Neural cell (in vitro differentiated cells): ENCODE results near the gene GPS1. TPM values are rescaled to one million over a fixed set of nuclear protein-coding genes. Genes with fewer than 3 reads are reported as not detected.

Experiments
- H2AFZ ChIP-seq: fragments of 200-600, 300-800 bp; sonication (generic), shearing (Covaris generic); 2 replicates; pipeline ENCODE4 v1.6.0; 2014; ENCODE audit warnings: low read depth, mild to moderate bottlenecking, antibody characterized with exemption, low read length, moderate library complexity
- H3F3A ChIP-seq: fragments of 200-600 bp; shearing (Covaris generic); 2 replicates; pipeline ENCODE4 v1.6.1; 2016; ENCODE audit warnings: mild to moderate bottlenecking, moderate library complexity, mixed read lengths, antibody characterized with exemption, low read length; ENCODE audit not compliant: insufficient read depth, poor library complexity, severe bottlenecking
- H3K27ac ChIP-seq: fragments of 200-600, 300-800 bp; sonication (generic), shearing (Covaris generic); 2 replicates; pipeline ENCODE4 v1.5.1; 2014; ENCODE audit warnings: mild to moderate bottlenecking, low read length, moderate library complexity
- H3K27me3 ChIP-seq: fragments of 300-800, 200-600 bp; sonication (generic), shearing (Covaris generic); 2 replicates; pipeline ENCODE4 v1.6.0; 2014; ENCODE audit warnings: mild to moderate bottlenecking, low read depth, low read length, moderate library complexity; ENCODE audit not compliant: insufficient read depth
- H3K36me3 ChIP-seq: fragments of 300-800, 200-600 bp; sonication (generic), shearing (Covaris generic); 2 replicates; pipeline ENCODE4 v1.5.1; 2014; ENCODE audit warnings: mild to moderate bottlenecking, antibody characterized with exemption, low read length, moderate library complexity; ENCODE audit not compliant: insufficient read depth
- H3K4me2 ChIP-seq: fragments of 300-800, 200-600 bp; sonication (generic), shearing (Covaris generic); 2 replicates; pipeline ENCODE4 v1.6.0; 2014; ENCODE audit warnings: mild to moderate bottlenecking, low read length
- H3K4me3 ChIP-seq: fragments of 300-800, 200-600 bp; sonication (generic), shearing (Covaris generic); 2 replicates; pipeline ENCODE4 v1.5.1; 2014; ENCODE audit warnings: mild to moderate bottlenecking, low read length, moderate library complexity
- H3K79me2 ChIP-seq: fragments of 200-600 bp; shearing (Covaris generic); replicated peaks from 2 replicates; pipeline ENCODE4 v1.6.0; 2014; ENCODE audit warnings: mild to moderate bottlenecking, low read length, moderate library complexity; ENCODE audit not compliant: insufficient read depth
- H3K9ac ChIP-seq: fragments of 300-800, 200-600 bp; sonication (generic), shearing (Covaris generic); 2 replicates; pipeline ENCODE4 v1.6.1; 2016; ENCODE audit warnings: mild to moderate bottlenecking, low read length, mixed read lengths
- H3K9me2 ChIP-seq: fragments of 200-600 bp; shearing (Covaris generic); 2 replicates; pipeline ENCODE4 v1.6.1; 2016; ENCODE audit warnings: mild to moderate bottlenecking, low read length, mixed read lengths; ENCODE audit not compliant: insufficient read depth
- H3K9me3 ChIP-seq: fragments of 200-600, 300-800 bp; sonication (generic), shearing (Covaris generic); 2 replicates; pipeline ENCODE4 v1.6.1; 2016; ENCODE audit warnings: mild to moderate bottlenecking, mixed run types, low read length, moderate library complexity, mixed read lengths
- H4K20me1 ChIP-seq: fragments of 200-600 bp; shearing (Covaris generic); 2 replicates; pipeline ENCODE4 v1.6.1; 2016; ENCODE audit warnings: mild to moderate bottlenecking, mixed run types; ENCODE audit not compliant: insufficient read depth
- EP300 ChIP-seq: fragments of 450-650 bp; conservative IDR thresholded peaks from 2 replicates; pipeline ENCODE4 v1.6.1; 2014; ENCODE audit warnings: antibody characterized with exemption, mild to moderate bottlenecking, moderate library complexity; ENCODE audit not compliant: poor library complexity, severe bottlenecking
- EZH2 ChIP-seq: fragments of 200-600, 300-800 bp; shearing (Covaris generic), sonication (generic); IDR thresholded peaks from 2 replicates; pipeline ENCODE4 v1.6.1; 2014; ENCODE audit warnings: antibody characterized with exemption, low read length, borderline replicate concordance, mild to moderate bottlenecking; ENCODE audit not compliant: insufficient read depth, poor library complexity, severe bottlenecking
- MXI1 ChIP-seq: fragments of 450-650 bp; conservative IDR thresholded peaks from 2 replicates; pipeline ENCODE4 v1.6.1; 2014; ENCODE audit warnings: antibody characterized with exemption, mild to moderate bottlenecking; ENCODE audit not compliant: poor library complexity, severe bottlenecking
- POLR2AphosphoS5 ChIP-seq: IDR thresholded peaks from 2 replicates; pipeline ENCODE4 v1.6.1; 2012
- RAD21 ChIP-seq: fragments of 450-650 bp; conservative IDR thresholded peaks from 2 replicates; pipeline ENCODE4 v1.6.1; 2014; ENCODE audit warnings: antibody characterized with exemption, mild to moderate bottlenecking, moderate library complexity
- SMC3 ChIP-seq: fragments of 450-650 bp; conservative IDR thresholded peaks from 2 replicates; pipeline ENCODE4 v1.6.1; 2014; ENCODE audit warnings: antibody characterized with exemption, mild to moderate bottlenecking, moderate library complexity; ENCODE audit not compliant: poor library complexity
- TAF1 ChIP-seq: IDR thresholded peaks from 2 replicates; pipeline ENCODE4 v1.6.1; 2012; ENCODE audit warnings: low read depth
- polyA plus RNA-seq: library from polyadenylated mRNA; depleted of rRNA; stranded (reverse); fragments of >200 nt; gene quantifications from 2 replicates; pipeline ENCODE4 v1.2.3, GENCODE V29; 2014
- TF ChIP-seq, protein P1 (sequence below): fragments of 450-650 bp; IDR thresholded peaks from 2 replicates; pipeline ENCODE4 v1.5.1; 2014; ENCODE audit warnings: antibody characterized with exemption, mild to moderate bottlenecking, moderate library complexity; ENCODE audit not compliant: poor library complexity, severe bottlenecking
- TF ChIP-seq, protein P2 (sequence below): IDR thresholded peaks from 2 replicates; pipeline ENCODE4 v1.6.1; 2012; ENCODE audit warnings: borderline replicate concordance

Gene GPS1
- polyA plus RNA-seq, 1 donor from 2014 or later, result 170 TPM

DNA sequence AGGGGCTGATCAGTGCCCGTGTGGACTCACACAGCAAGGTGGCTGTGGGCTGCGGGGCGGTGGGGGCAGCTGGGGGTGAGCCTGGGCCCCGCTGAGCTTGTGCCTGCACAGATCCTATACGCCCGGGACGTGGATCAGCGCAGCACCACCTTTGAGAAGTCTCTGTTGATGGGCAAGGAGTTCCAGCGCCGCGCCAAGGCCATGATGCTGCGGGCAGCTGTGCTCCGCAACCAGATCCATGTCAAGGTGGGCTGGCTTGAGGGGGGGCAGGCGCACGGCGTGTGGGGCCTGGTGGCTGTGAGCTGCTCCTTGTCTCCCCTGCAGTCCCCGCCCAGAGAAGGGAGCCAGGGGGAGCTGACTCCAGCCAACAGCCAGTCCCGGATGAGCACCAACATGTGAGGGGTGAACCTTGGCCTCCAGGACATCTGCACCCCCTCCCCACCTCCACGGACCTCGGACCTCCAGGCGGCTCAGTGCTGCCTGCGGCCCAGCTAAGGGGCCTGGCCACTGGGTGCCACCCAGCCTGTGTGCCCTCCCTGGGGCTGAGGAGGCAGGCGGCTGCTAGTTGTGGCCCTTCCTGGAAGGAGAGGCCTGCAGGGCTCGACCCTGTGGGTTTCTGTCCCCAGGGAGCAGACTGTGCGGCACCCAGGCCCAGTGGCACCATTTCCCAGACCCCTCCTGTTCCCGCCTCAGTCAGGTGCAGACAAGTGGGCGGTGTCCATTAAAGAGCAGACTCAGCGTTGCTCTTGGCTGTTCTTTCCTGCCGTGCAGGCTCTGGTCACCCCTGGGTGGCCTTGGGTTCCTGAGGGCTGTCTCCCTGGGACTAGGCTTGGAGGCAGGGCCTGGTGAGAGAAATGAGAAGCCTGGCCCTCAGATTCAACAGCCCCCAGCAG, 5.3 kb downstream of the GPS1 start:
- H3K79me2 ChIP-seq, result peaks cover 10% of the 10 kb centered on the region
- TF ChIP-seq, protein P1, sequence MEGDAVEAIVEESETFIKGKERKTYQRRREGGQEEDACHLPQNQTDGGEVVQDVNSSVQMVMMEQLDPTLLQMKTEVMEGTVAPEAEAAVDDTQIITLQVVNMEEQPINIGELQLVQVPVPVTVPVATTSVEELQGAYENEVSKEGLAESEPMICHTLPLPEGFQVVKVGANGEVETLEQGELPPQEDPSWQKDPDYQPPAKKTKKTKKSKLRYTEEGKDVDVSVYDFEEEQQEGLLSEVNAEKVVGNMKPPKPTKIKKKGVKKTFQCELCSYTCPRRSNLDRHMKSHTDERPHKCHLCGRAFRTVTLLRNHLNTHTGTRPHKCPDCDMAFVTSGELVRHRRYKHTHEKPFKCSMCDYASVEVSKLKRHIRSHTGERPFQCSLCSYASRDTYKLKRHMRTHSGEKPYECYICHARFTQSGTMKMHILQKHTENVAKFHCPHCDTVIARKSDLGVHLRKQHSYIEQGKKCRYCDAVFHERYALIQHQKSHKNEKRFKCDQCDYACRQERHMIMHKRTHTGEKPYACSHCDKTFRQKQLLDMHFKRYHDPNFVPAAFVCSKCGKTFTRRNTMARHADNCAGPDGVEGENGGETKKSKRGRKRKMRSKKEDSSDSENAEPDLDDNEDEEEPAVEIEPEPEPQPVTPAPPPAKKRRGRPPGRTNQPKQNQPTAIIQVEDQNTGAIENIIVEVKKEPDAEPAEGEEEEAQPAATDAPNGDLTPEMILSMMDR, result no peak
- TF ChIP-seq, protein P2, sequence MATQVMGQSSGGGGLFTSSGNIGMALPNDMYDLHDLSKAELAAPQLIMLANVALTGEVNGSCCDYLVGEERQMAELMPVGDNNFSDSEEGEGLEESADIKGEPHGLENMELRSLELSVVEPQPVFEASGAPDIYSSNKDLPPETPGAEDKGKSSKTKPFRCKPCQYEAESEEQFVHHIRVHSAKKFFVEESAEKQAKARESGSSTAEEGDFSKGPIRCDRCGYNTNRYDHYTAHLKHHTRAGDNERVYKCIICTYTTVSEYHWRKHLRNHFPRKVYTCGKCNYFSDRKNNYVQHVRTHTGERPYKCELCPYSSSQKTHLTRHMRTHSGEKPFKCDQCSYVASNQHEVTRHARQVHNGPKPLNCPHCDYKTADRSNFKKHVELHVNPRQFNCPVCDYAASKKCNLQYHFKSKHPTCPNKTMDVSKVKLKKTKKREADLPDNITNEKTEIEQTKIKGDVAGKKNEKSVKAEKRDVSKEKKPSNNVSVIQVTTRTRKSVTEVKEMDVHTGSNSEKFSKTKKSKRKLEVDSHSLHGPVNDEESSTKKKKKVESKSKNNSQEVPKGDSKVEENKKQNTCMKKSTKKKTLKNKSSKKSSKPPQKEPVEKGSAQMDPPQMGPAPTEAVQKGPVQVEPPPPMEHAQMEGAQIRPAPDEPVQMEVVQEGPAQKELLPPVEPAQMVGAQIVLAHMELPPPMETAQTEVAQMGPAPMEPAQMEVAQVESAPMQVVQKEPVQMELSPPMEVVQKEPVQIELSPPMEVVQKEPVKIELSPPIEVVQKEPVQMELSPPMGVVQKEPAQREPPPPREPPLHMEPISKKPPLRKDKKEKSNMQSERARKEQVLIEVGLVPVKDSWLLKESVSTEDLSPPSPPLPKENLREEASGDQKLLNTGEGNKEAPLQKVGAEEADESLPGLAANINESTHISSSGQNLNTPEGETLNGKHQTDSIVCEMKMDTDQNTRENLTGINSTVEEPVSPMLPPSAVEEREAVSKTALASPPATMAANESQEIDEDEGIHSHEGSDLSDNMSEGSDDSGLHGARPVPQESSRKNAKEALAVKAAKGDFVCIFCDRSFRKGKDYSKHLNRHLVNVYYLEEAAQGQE, result no peak
- TF ChIP-seq EP300, result no peak
- TF ChIP-seq SMC3, result no peak
- no peak for TF ChIP-seq EZH2
- TF ChIP-seq POLR2AphosphoS5, result no peak
- TF ChIP-seq RAD21, result no peak
- TF ChIP-seq MXI1, result no peak
- no peak for TF ChIP-seq TAF1
- no peak overlapping the region for H3K4me2 ChIP-seq
- H3K9me2 ChIP-seq, result no peaks in the 10 kb centered on the region
- H3K27me3 ChIP-seq, result no peaks in the 10 kb centered on the region
- H3K9me3 ChIP-seq, result no peaks in the 10 kb centered on the region
- H3K36me3 ChIP-seq, result no peaks in the 10 kb centered on the region
- H2AFZ ChIP-seq, result no peak overlapping the region
- no peaks in the 10 kb centered on the region for H3F3A ChIP-seq
- no peak overlapping the region for H3K27ac ChIP-seq
- H4K20me1 ChIP-seq, result no peaks in the 10 kb centered on the region
- H3K9ac ChIP-seq, result no peak overlapping the region
- H3K4me3 ChIP-seq, result no peak overlapping the region

DNA sequence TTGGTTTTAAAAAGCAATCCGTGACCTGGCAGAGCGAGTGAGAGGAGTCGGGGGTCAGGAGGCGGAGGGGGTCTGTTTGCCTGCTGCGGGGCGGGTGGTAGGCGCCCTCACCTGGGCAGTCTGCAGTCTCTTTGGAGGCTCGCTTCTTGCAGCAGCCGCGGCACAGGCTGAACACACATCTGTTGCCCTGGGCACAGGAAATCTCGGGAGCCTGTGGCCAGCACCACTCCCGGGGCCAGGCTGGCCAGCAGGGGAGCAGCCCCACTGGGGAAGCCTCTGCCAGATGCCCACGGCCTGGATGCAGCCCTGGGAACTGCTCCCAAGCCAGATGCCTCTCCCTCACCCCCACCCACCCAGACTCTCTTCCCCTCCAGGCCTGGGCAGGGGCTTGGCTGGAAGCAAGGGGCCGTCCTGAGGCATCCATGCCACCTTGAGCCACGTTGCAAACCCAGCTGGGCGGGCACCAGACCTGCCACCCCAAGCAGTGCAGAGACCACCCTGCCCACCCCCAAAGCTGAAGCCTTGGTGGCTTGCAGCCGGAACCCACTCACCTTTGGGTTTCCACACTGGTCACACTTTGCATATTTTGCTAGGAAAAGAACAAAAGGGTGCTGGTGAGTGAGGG, 6.6 kb downstream of the GPS1 start:
- Histone ChIP-seq H3K27me3 (no peaks in the 10 kb centered on the region), H3K9me2 (no peaks in the 10 kb centered on the region), H3K36me3 (no peaks in the 10 kb centered on the region), H4K20me1 (no peaks in the 10 kb centered on the region), H2AFZ (no peak overlapping the region), H3K4me3 (no peak overlapping the region), H3F3A (no peaks in the 10 kb centered on the region), H3K79me2 (no peaks in the 10 kb centered on the region), H3K9me3 (no peaks in the 10 kb centered on the region), H3K4me2 (no peak overlapping the region), H3K9ac (no peak overlapping the region), H3K27ac (no peak overlapping the region)
- TF ChIP-seq, protein P2, result no peak
- TF ChIP-seq SMC3 (no peak), RAD21 (no peak), POLR2AphosphoS5 (no peak), MXI1 (no peak), TAF1 (no peak), EZH2 (no peak), EP300 (no peak)
- TF ChIP-seq, protein P1, result no peak
